ENCODE measurements around the gene ROBO3.

The ROBO3 gene

DNA sequence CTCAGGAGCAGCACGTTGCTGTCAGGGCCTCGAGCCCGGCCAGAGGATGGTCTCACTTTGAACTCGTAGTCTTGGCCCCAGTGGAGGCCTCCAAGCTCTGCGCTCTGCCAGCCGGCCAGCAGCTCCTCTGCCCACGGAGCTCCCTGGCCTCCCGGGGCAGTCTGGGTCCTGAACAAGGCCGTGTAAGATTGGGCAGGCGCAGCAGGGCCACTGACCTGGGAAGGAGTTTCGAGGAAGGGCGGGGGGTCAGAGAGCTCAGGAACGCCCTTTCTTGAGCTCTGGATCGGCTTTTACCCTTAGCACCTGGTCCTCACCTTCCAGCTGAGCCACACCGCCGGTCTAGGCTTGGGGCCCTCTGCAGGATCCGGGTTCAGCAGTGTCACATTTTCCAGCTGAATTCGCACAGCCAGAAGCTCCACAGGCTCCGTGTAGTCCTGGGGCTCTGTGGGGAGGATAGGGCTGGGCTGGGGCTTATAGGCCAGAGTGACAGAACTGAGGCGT is 30.3 kb downstream of the ROBO3 start:
- Mint-ChIP-seq H3K27me3 (peaks cover 16 to 60% of the 10 kb centered on the region in 2 donors), H3K36me3 (ENCODE audit: insufficient read depth) (peaks cover 4% of the 10 kb centered on the region), H3K4me1 (ENCODE audit: low read depth in 2 of 2) (no peaks in the 10 kb centered on the region), H3K4me3 (no peak overlapping the region), H3K27ac (no peak overlapping the region), H3K9me3 (no peaks in the 10 kb centered on the region)
- no peak for DNase-seq
- ATAC-seq (replicated peaks), result no peak

GRCh38 chr11:124896071-124896750 is 31.0 kb downstream of the ROBO3 start:
- H3K4me1 Mint-ChIP-seq (ENCODE audit: low read depth in 2 of 2), result no peaks in the 10 kb centered on the region
- ATAC-seq (replicated peaks), result no peak
- DNase-seq, result no peak
- no peak overlapping the region for H3K27ac Mint-ChIP-seq
- H3K27me3 Mint-ChIP-seq, result peaks cover 22 to 67% of the 10 kb centered on the region in 2 donors
- no peak overlapping the region for H3K4me3 Mint-ChIP-seq
- peaks cover 4% of the 10 kb centered on the region for H3K36me3 Mint-ChIP-seq (ENCODE audit: insufficient read depth)
- no peaks in the 10 kb centered on the region for H3K9me3 Mint-ChIP-seq

DNA sequence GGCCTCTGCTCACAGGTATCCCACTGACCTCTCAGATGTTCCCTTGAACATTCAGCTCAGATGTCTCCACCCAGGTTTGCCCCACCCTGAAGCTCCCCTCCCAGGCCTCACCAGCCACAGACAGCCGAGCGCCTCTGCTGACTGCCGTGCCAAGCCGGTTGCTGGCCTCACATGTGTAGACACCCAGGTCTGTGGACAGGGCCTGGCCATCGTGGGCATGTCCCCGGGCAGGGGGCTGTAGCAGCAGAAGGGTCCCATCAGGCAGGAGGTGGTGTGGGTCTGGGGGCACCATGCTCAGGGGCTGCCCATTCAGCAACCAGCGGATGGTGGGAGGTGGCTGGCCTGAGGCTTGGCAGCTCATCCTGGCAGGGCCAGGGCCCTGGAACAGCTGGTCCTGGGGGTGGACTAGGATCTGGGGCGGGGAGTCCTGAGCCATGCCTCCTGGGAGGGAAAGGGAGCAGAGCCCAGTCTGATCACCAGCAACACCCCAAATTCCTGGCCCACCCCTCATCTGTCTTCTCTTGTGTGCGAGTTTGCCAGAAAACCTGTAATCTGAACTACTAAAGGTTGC is 31.7 kb downstream of the ROBO3 start:
- H3K36me3 Mint-ChIP-seq (ENCODE audit: insufficient read depth), result peaks cover 4% of the 10 kb centered on the region
- DNase-seq, result no peak
- no peak overlapping the region for H3K27ac Mint-ChIP-seq
- no peak overlapping the region for H3K4me3 Mint-ChIP-seq
- H3K9me3 Mint-ChIP-seq, result no peaks in the 10 kb centered on the region
- no peak for ATAC-seq (replicated peaks)
- no peaks in the 10 kb centered on the region for H3K4me1 Mint-ChIP-seq (ENCODE audit: low read depth in 2 of 2)
- H3K27me3 Mint-ChIP-seq, result peaks cover 27 to 69% of the 10 kb centered on the region in 2 donors

- ATAC-seq (replicated peaks), result no peak
- Mint-ChIP-seq H3K4me1 (ENCODE audit: low read depth in 2 of 2) (no peaks in the 10 kb centered on the region), H3K27me3 (peaks cover 27 to 61% of the 10 kb centered on the region in 2 donors), H3K36me3 (ENCODE audit: insufficient read depth) (peaks cover 1% of the 10 kb centered on the region), H3K9me3 (no peaks in the 10 kb centered on the region), H3K4me3 (no peak within 1 kb of the TSS), H3K27ac (no peak within 1 kb of the TSS)
- DNase-seq, result no peak
Measured at GRCh38 chr11:124897674-124898262, 32.5 kb downstream of the ROBO3 start, which contains the start of gene ROBO4. Gene ROBO4, minus strand, starts transcription at chr11:124897865. Its CDS starts 70 bp downstream, at chr11:124897795.

- Mint-ChIP-seq H3K4me3 (no peak overlapping the region), H3K27me3 (peaks cover 30 to 56% of the 10 kb centered on the region in 2 donors), H3K27ac (no peak overlapping the region), H3K36me3 (ENCODE audit: insufficient read depth) (no peaks in the 10 kb centered on the region), H3K4me1 (ENCODE audit: low read depth in 2 of 2) (no peaks in the 10 kb centered on the region), H3K9me3 (no peaks in the 10 kb centered on the region)
- ATAC-seq (replicated peaks) (no peak), DNase-seq (no peak)
Measured at GRCh38 chr11:124898263-124898680, 33.0 kb downstream of the ROBO3 start.

DNA sequence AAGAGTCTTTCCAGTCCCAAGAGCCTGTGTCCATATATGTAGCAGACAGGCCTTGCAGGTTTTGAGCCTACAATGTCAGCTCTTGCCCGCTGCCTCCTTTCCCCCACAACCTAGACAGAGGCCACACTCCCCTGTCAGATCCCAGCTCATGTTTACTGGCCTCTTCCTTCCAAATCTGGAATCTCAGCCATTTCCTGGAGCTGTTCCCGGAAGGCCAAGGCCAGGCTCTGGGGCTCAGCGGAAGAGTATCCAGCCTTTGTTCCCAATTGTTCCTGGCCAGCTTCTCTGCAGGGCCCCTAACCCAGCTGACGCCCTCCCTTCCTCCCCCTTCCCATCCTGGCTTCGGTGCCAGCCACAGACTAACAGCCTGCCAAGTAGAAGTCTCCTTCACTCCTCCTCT is 33.5 kb downstream of the ROBO3 start:
- no peak overlapping the region for H3K27ac Mint-ChIP-seq
- H3K9me3 Mint-ChIP-seq, result no peaks in the 10 kb centered on the region
- no peaks in the 10 kb centered on the region for H3K36me3 Mint-ChIP-seq (ENCODE audit: insufficient read depth)
- no peaks in the 10 kb centered on the region for H3K4me1 Mint-ChIP-seq (ENCODE audit: low read depth in 2 of 2)
- no peak for ATAC-seq (replicated peaks)
- DNase-seq, result no peak
- peaks cover 33 to 52% of the 10 kb centered on the region in 2 donors for H3K27me3 Mint-ChIP-seq
- H3K4me3 Mint-ChIP-seq, result no peak overlapping the region

GRCh38 chr11:124899383-124900145 is 34.3 kb downstream of the ROBO3 start:
- Mint-ChIP-seq H3K4me1 (ENCODE audit: low read depth in 2 of 2) (no peaks in the 10 kb centered on the region), H3K4me3 (no peak overlapping the region), H3K9me3 (no peaks in the 10 kb centered on the region), H3K36me3 (ENCODE audit: insufficient read depth) (no peaks in the 10 kb centered on the region), H3K27me3 (peaks cover 33 to 50% of the 10 kb centered on the region in 2 donors), H3K27ac (peak overlapping the region in 1 of 2 donors; percentile 4)
- ATAC-seq (replicated peaks), result no peak
- no peak for DNase-seq

DNA sequence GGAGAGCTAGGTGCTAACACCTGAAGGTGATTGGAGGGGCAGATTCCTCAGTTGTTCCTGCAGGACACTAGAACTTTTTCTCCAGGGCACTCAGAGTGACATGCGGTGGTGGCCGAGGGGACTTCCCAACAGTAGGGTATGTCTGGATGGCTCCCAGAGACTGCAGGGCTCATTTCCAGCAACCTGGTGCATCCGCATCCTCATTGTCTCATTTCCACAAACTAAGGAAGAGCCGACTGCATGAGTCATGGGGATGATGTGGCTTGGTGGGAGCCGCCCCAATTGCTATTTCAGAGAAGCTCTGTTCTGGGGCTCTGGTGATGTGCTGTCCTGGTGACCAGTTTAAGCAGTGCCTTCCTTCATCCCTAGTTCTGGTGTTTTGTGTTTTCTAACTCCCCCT is 35.2 kb downstream of the ROBO3 start:
- H3K36me3 Mint-ChIP-seq (ENCODE audit: insufficient read depth), result no peaks in the 10 kb centered on the region
- H3K4me1 Mint-ChIP-seq (ENCODE audit: low read depth in 2 of 2), result no peaks in the 10 kb centered on the region
- peaks cover 36 to 50% of the 10 kb centered on the region in 2 donors for H3K27me3 Mint-ChIP-seq
- ATAC-seq (replicated peaks) (no peak), DNase-seq (no peak)
- no peak overlapping the region for H3K27ac Mint-ChIP-seq
- no peaks in the 10 kb centered on the region for H3K9me3 Mint-ChIP-seq
- H3K4me3 Mint-ChIP-seq, result no peak overlapping the region

DNA sequence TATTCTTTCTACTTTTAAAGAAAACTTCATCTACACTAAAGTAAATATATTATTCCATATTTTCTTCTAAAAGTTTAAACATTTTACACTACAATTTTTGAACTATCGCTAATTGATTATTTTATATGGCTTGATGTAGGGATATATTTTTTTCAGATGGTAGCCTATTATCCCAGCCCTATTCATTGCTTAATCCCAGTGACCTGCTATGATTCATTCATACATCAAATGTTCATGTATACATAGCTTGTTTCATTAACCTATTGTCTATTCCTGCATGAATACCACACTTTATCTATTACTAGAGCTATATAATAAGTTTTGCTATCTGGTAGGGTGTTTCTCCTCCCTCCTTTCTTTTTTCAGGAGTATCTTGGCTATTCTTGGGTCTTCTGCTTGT is 37.4 kb downstream of the ROBO3 start:
- Mint-ChIP-seq H3K4me3 (no peak overlapping the region), H3K27me3 (peaks cover 45 to 59% of the 10 kb centered on the region in 2 donors), H3K9me3 (no peaks in the 10 kb centered on the region), H3K36me3 (ENCODE audit: insufficient read depth) (no peaks in the 10 kb centered on the region), H3K4me1 (ENCODE audit: low read depth in 2 of 2) (no peaks in the 10 kb centered on the region), H3K27ac (no peak overlapping the region)
- ATAC-seq (replicated peaks), result no peak
- DNase-seq, result no peak

DNA sequence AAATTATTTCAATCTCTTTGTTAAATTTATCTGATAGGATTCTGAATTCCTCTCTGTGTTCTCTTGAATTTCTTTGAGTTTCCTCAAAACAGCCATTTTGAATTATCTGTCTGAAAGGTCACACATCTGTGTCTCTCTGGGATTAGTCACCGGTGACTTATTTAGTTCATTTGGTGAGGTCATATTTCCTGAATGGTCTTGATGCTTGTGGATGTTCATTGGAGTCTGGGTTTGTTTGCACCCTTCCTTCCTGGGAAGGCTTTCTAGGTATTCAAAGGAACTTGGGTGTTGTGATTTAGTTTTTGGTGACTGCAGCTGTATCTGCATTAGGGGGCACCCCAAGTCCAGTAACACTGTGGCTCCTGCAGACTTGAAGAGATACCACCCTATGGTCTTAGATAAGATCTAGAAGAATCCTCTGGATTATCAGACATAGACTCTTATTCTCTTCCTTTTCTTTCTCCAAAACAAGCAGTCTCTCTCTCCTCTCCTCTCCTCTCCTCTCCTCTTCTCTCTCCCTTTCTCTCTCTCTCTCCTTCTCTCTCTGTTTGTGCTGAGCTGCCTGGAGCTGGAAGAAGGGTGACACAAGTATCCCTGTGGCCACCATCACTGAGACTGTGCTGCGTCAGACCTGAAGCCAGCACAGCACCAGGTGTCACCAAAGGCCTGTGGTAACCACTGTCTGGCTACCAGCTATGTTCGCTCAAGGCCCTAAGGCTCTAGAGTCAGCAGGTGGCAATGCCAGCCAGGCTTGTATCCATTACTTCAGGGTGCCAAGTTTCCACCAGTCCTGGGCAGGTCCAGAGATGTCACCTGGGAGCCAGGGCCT is 50.5 kb downstream of the ROBO3 start:
- H3K4me3 Mint-ChIP-seq, result no peak overlapping the region
- peaks cover 0 to 3% of the 10 kb centered on the region in 2 donors for H3K9me3 Mint-ChIP-seq
- no peak for DNase-seq
- peak overlapping the region in 1 of 2 donors; percentile 17 for H3K27ac Mint-ChIP-seq
- peaks cover 0 to 29% of the 10 kb centered on the region in 2 donors for H3K27me3 Mint-ChIP-seq
- H3K36me3 Mint-ChIP-seq (ENCODE audit: insufficient read depth), result no peaks in the 10 kb centered on the region
- ATAC-seq (replicated peaks), result no peak
- H3K4me1 Mint-ChIP-seq (ENCODE audit: low read depth in 2 of 2), result no peaks in the 10 kb centered on the region

- Mint-ChIP-seq H3K36me3 (ENCODE audit: insufficient read depth) (no peaks in the 10 kb centered on the region), H3K27ac (peak overlapping the region in 1 of 2 donors; percentile 17), H3K4me1 (ENCODE audit: low read depth in 2 of 2) (no peaks in the 10 kb centered on the region), H3K4me3 (no peak overlapping the region), H3K27me3 (peaks cover 0 to 27% of the 10 kb centered on the region in 2 donors), H3K9me3 (peaks cover 0 to 3% of the 10 kb centered on the region in 2 donors)
- no peak for DNase-seq
- ATAC-seq (replicated peaks), result no peak
Measured at GRCh38 chr11:124916370-124916710, 51.1 kb downstream of the ROBO3 start.

GRCh38 chr11:124917115-124917637 is 51.9 kb downstream of the ROBO3 start:
- Mint-ChIP-seq H3K27me3 (peaks cover 0 to 19% of the 10 kb centered on the region in 2 donors), H3K4me1 (ENCODE audit: low read depth in 2 of 2) (no peaks in the 10 kb centered on the region), H3K36me3 (ENCODE audit: insufficient read depth) (no peaks in the 10 kb centered on the region), H3K9me3 (peaks cover 0 to 3% of the 10 kb centered on the region in 2 donors), H3K27ac (no peak overlapping the region), H3K4me3 (no peak overlapping the region)
- no peak for ATAC-seq (replicated peaks)
- no peak for DNase-seq

Data from effector memory CD8-positive, alpha-beta T cell (primary cell).